IPS DF 6.9 (cell line): ENCODE measurements around the gene RNF11.
"Not testable (repeated sequence)": the region's sequence is repeated elsewhere in the genome, so short reads cannot be mapped to it uniquely, and the experiment has no call there.

Experiments
- DNase-seq: peaks from one replicate; pipeline ENCODE4 v3.0.0-alpha.2; 2013; ENCODE audit warnings: low read depth, low spot score
- H3K27ac ChIP-seq: one replicate; pipeline ENCODE4 v1.5.1; 2013; ENCODE audit warnings: low read length, control low read depth
- H3K27me3 ChIP-seq: 2 replicates; pipeline ENCODE4 v1.6.1; 2013; ENCODE audit warnings: mild to moderate bottlenecking, low read length; ENCODE audit not compliant: control insufficient read depth, insufficient read depth
- H3K36me3 ChIP-seq: 2 replicates; pipeline ENCODE4 v1.6.1; 2013; ENCODE audit warnings: low read length; ENCODE audit not compliant: control insufficient read depth, insufficient read depth
- H3K4me1 ChIP-seq: 2 replicates; pipeline ENCODE4 v1.6.1; 2013; ENCODE audit warnings: low read length; ENCODE audit not compliant: control insufficient read depth, insufficient read depth
- H3K4me3 ChIP-seq: 2 replicates; pipeline ENCODE4 v1.5.1; 2013; ENCODE audit warnings: mild to moderate bottlenecking, low read length
- H3K9me3 ChIP-seq: 2 replicates; pipeline ENCODE4 v1.6.1; 2013; ENCODE audit warnings: low read length, inconsistent platforms; ENCODE audit not compliant: control insufficient read depth, insufficient read depth
- WGBS: extraction: QIAGEN DNeasy Blood & Tissue Kit; methylation state at CpG from one replicate; pipeline ENCODE4 v1.1.7; 2013; ENCODE audit warnings: mixed read lengths, missing lambda C conversion rate; ENCODE audit not compliant: insufficient read length, insufficient coverage; 5-methylcytosine and 5-hydroxymethylcytosine counted together

Gene RNF11

GRCh38 chr1:51214615-51215131, 21.4 kb upstream of the RNF11 start:
- H3K4me3 ChIP-seq = no peak overlapping the region
- DNase-seq = no peak
- H3K36me3 ChIP-seq = no peaks in the 10 kb centered on the region
- no CpG with 5 or more reads among the region's 7 CpGs for WGBS
- H3K27me3 ChIP-seq = no peaks in the 10 kb centered on the region
- H3K9me3 ChIP-seq = no peaks in the 10 kb centered on the region
- no peak overlapping the region for H3K27ac ChIP-seq
- H3K4me1 ChIP-seq = no peaks in the 10 kb centered on the region

- no peak for DNase-seq
- Histone ChIP-seq H3K4me1 (no peaks in the 10 kb centered on the region), H3K27me3 (no peaks in the 10 kb centered on the region), H3K36me3 (no peaks in the 10 kb centered on the region), H3K9me3 (no peaks in the 10 kb centered on the region), H3K27ac (no peak overlapping the region), H3K4me3 (no peak overlapping the region)
- WGBS = no CpG with 5 or more reads among the region's 1 CpG
Observed at GRCh38 chr1:51215169-51215568, 20.9 kb upstream of the RNF11 start.

DNA sequence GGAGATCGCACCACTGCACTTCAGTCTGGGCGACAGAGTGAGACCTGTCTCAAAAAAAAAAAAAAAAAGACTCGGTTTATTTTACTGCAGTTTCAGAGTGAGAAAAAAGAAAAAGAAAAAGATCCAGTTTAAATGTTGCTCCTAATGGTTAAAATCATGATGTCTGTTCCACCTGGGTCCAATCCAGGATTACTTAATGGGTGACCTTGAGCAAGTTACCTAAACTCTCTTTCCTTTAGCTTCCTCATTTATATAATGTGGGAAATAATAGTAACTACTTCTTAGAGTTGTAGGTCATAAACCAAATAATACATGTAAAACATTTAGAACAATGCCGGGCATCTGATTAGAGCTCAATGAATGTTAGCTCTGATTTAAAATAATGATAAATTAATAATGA, 19.4 kb upstream of the RNF11 start:
- Histone ChIP-seq H3K36me3 (no peaks in the 10 kb centered on the region), H3K4me3 (no peak overlapping the region), H3K9me3 (no peaks in the 10 kb centered on the region), H3K27ac (no peak overlapping the region), H3K27me3 (no peaks in the 10 kb centered on the region), H3K4me1 (no peaks in the 10 kb centered on the region)
- no peak for DNase-seq
- WGBS = no CpG with 5 or more reads among the region's 4 CpGs

- H3K27me3 ChIP-seq = no peaks in the 10 kb centered on the region
- H3K27ac ChIP-seq = no peak overlapping the region
- DNase-seq = no peak
- no peaks in the 10 kb centered on the region for H3K36me3 ChIP-seq
- no peaks in the 10 kb centered on the region for H3K4me1 ChIP-seq
- H3K4me3 ChIP-seq = no peak overlapping the region
- WGBS = no CpG with 5 or more reads among the region's 2 CpGs
- no peaks in the 10 kb centered on the region for H3K9me3 ChIP-seq
Observed at GRCh38 chr1:51217101-51217500, 19.0 kb upstream of the RNF11 start.

- DNase-seq = no peak
- no peaks in the 10 kb centered on the region for H3K36me3 ChIP-seq
- no peaks in the 10 kb centered on the region for H3K27me3 ChIP-seq
- H3K4me3 ChIP-seq = no peak overlapping the region
- H3K27ac ChIP-seq = no peak overlapping the region
- H3K4me1 ChIP-seq = no peaks in the 10 kb centered on the region
- WGBS = no CpG with 5 or more reads among the region's 2 CpGs
- H3K9me3 ChIP-seq = no peaks in the 10 kb centered on the region
Observed at GRCh38 chr1:51218570-51218969, 17.5 kb upstream of the RNF11 start.

GRCh38 chr1:51219022-51219421, 17.1 kb upstream of the RNF11 start:
- no peak for DNase-seq
- no peak overlapping the region for H3K4me3 ChIP-seq
- H3K9me3 ChIP-seq = no peaks in the 10 kb centered on the region
- H3K27ac ChIP-seq = no peak overlapping the region
- no peaks in the 10 kb centered on the region for H3K27me3 ChIP-seq
- no CpG with 5 or more reads among the region's 5 CpGs for WGBS
- H3K4me1 ChIP-seq = no peaks in the 10 kb centered on the region
- H3K36me3 ChIP-seq = no peaks in the 10 kb centered on the region

DNA sequence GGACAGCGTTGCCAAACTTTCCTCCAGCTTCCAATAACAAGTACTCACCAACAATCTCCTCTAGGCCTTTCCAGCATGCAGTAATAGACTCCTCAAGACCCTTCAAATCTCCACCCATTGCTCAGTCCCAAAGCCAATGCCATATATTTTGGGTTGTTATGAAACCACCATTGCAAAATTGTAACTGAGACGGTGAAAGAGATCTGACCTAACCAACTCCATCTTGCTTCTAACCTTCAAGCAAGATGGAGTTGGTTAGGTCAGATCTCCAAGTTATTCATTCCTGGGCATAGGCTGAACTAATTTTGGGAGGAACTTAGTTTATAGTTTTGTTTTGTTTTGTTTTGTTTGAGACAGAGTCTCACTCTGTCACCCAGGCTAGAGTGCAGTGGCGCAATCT, 14.5 kb upstream of the RNF11 start:
- not testable (repeated sequence) for H3K27me3 ChIP-seq, H3K9me3 ChIP-seq, H3K27ac ChIP-seq, H3K4me3 ChIP-seq, DNase-seq, H3K36me3 ChIP-seq, H3K4me1 ChIP-seq
- WGBS = no CpG with 5 or more reads among the region's 3 CpGs

DNA sequence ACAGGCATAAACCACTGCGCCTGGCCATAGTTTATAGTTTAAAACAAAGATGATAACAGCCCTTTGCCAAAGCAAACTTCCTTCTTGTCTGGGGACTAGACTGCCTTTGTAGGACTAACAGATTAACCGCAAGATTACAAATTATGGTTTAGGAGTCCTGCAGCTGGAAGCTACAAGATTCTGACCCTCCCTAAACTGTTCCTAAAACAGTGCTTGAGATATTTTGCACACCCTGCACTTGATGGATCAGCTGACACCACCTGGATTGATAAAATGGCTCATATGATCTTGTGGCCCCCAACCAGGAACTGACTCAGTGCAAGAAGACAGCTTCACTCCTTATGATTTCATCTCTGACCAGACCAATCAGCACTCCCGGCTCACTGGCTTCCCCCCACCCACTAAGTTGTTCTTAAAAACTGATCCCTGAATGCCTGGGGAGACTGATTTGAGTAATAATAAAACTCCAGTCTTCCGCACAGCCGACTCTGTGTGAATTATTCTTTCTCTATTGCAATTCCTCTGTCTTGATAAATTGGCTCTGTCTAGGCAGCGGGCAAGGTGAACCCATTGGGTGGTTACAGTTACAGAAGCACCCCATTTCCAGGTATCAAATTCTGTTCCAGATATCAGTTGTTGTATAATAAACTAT, 13.8 kb upstream of the RNF11 start:
- DNase-seq = no peak
- Histone ChIP-seq H3K36me3 (no peaks in the 10 kb centered on the region), H3K4me3 (no peak overlapping the region), H3K9me3 (no peaks in the 10 kb centered on the region), H3K27ac (no peak overlapping the region), H3K4me1 (no peaks in the 10 kb centered on the region), H3K27me3 (no peaks in the 10 kb centered on the region)
- WGBS = no CpG with 5 or more reads among the region's 6 CpGs

- Histone ChIP-seq H3K4me1 (no peaks in the 10 kb centered on the region), H3K4me3 (no peak overlapping the region), H3K27ac (no peak overlapping the region), H3K36me3 (no peaks in the 10 kb centered on the region), H3K9me3 (no peaks in the 10 kb centered on the region), H3K27me3 (no peaks in the 10 kb centered on the region)
- no peak for DNase-seq
- WGBS = no CpG with 5 or more reads among the region's 3 CpGs
Observed at GRCh38 chr1:51222809-51223208, 13.3 kb upstream of the RNF11 start.

DNA sequence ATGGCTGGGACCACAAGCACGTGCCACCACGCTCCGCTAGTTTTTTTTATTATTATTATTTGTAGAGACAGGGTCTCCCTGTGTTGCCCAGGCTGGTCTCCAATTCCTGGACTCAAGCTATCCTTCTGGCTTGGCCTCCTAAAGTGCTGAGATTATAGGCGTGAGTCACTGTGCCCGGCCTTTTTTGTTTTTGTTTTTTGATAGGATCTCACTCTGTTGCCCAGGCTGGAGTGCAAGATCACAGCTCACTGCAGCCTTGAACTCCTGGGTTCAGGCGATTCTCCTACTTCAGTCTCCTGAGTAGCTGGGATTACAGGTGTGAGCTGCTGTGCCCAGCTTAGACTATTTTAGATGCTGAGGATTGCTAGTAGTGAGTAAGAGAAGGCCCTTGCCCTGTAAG, 11.8 kb upstream of the RNF11 start:
- Histone ChIP-seq H3K4me1 (no peaks in the 10 kb centered on the region), H3K4me3 (no peak overlapping the region), H3K36me3 (no peaks in the 10 kb centered on the region), H3K27ac (no peak overlapping the region), H3K9me3 (no peaks in the 10 kb centered on the region), H3K27me3 (no peaks in the 10 kb centered on the region)
- no peak for DNase-seq
- WGBS = no CpG with 5 or more reads among the region's 6 CpGs

DNA sequence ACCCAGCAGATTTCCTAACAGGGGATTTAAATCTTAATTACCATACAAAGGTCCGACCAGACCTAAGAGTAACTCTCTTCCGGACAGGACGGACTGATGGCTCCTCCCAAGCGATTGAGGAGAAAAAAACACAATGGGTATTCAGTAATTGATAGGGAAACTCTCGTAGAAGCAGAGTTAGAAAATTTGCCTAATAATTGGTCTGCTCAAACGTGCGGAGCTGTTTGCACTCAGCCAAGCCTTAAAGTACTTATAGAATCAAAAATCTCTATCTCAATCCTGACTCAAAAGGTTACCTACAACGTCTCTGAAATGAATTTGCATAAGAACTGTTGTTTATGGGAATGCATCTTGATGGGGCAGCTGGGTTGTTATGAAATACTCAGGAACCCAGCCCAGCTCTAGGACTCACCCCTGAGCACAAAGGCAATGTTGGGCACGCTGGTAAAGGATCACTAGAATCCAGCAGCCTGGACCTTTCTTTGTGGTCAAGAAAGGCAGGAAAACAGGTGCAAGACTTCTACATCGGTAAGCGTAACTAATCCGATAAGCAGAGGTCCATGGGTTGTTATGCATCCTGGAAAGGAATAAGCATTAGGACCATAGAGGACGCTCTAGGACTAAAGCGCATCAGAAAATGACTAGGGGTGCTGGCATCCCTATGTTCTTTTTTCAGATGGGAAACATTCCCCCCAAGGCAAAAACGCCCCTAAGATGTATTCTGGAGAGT, 8.7 kb upstream of the RNF11 start:
- not testable (repeated sequence) for DNase-seq, H3K27ac ChIP-seq

More for the DNA sequence above, 8.7 kb upstream of the RNF11 start:
- no CpG with 5 or more reads among the region's 15 CpGs for WGBS
- not testable (repeated sequence) for H3K27me3 ChIP-seq, H3K9me3 ChIP-seq, H3K4me1 ChIP-seq, H3K36me3 ChIP-seq, H3K4me3 ChIP-seq
